ENCODE data around the gene ATXN7L3.

GRCh38 chr17:44211281-44212265 is 11.9 kb upstream of the ATXN7L3 start:
- TF ChIP-seq CTCF (IDR thresholded peaks at IDR 0.05) (no peak), POLR2A (IDR thresholded peaks at IDR 0.05) (no peak)

All from right lobe of liver (tissue), 4 donors.